AG04450 (cell line): Measurements from ENCODE around the gene RPH3AL. TPM values are rescaled to one million over a fixed set of nuclear protein-coding genes. Genes with fewer than 3 reads are reported as not detected.

Source experiments
- CTCF ChIA-PET: fragments of 300-600, 350-600 bp; formaldehyde crosslinking; extraction: SDS; loops from one replicate; lab custom pipeline; 2022; ENCODE audit warnings: antibody characterized with exemption, inconsistent platforms; lab: Charles Lee
- POLR2A ChIA-PET: fragments of 350-600 bp; formaldehyde crosslinking; extraction: SDS; loops from one replicate; lab custom pipeline; 2021; ENCODE audit warnings: antibody characterized with exemption, inconsistent platforms; lab: Yijun Ruan, JAX
- DNase-seq: peaks from one replicate; pipeline ENCODE4 v3.0.0-alpha.2; 2011; ENCODE audit warnings: low read depth, low spot score
- H3K27ac ChIP-seq: one replicate; pipeline ENCODE4 v1.5.1; 2012; ENCODE audit warnings: low read depth, low read length, control low read depth
- H3K27me3 ChIP-seq: one replicate; pipeline ENCODE4 v1.6.0; 2012; ENCODE audit warnings: low read length; ENCODE audit not compliant: control insufficient read depth, insufficient read depth
- H3K4me3 ChIP-seq: 2 replicates; pipeline ENCODE4 v1.5.1; 2011; ENCODE audit warnings: mild to moderate bottlenecking, low read depth, low read length, control low read depth
- H3K9me3 ChIP-seq: 2 replicates; pipeline ENCODE4 v1.5.1; 2012; ENCODE audit warnings: low read length; ENCODE audit not compliant: control insufficient read depth, insufficient read depth
- CTCF ChIP-seq: IDR thresholded peaks from 2 replicates; pipeline ENCODE4 v1.5.1; 2011; ENCODE audit warnings: low read depth, low read length, control low read depth, inconsistent platforms
- polyA minus RNA-seq: library from RNA; depleted of rRNA, polyadenylated mRNA; stranded (reverse); fragments of >200 nt; gene quantifications from 2 replicates; pipeline ENCODE4 v1.2.3, GENCODE V29; 2011; rRNA and poly(A)+ RNA removed
- polyA plus RNA-seq: library from polyadenylated mRNA; depleted of rRNA; stranded (reverse); fragments of >200 nt; gene quantifications from 2 replicates; pipeline ENCODE4 v1.2.3, GENCODE V29; 2011; rRNA removed

The RPH3AL gene
- 1.3 and 1.5 TPM in 2 replicates for polyA plus RNA-seq
- 0.46 and 1.8 TPM in 2 replicates for polyA minus RNA-seq

- DNase-seq, result no peak
- POLR2A ChIA-PET, result no interaction called here
- Histone ChIP-seq H3K9me3 (peaks cover 27% of the 10 kb centered on the region), H3K27ac (no peak within 1 kb of the TSS), H3K27me3 (peaks cover 2% of the 10 kb centered on the region), H3K4me3 (no peak within 1 kb of the TSS)
- CTCF ChIA-PET, result no interaction called here
- TF ChIP-seq CTCF, result no peak
Observed at GRCh38 chr17:352421-353212, at the start of gene RPH3AL. Gene RPH3AL, minus strand, starts transcription at chr17:352807. Its CDS starts 25,264 bp downstream, at chr17:327543.

- DNase-seq, result no peak
- no peak overlapping the region for H3K4me3 ChIP-seq
- H3K9me3 ChIP-seq, result no peaks in the 10 kb centered on the region
- POLR2A ChIA-PET, result no interaction called here
- no peak for TF ChIP-seq CTCF
- peaks cover 5% of the 10 kb centered on the region for H3K27me3 ChIP-seq
- CTCF ChIA-PET, result no interaction called here
- no peak overlapping the region for H3K27ac ChIP-seq
Observed at GRCh38 chr17:400257-400656, 47.6 kb upstream of the RPH3AL start.

DNA sequence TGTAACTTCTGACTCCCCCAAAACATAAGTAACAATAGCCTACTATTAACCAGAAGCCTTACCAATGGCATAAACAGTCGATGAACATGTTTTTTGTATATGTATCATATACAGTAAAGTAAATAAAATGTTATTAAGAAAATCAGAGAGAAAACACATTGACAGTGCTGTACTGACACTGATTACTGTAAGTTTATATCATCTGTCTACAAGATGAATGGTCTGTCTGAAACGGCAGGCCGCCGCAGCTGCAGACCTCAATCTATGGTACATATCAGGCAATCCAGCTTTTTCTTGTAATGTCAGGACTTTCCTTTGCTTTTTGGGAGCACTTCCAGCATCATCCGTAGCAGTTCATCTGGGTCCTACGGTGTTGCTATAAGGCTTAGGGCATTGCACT is 44.2 kb upstream of the RPH3AL start:
- Histone ChIP-seq H3K4me3 (no peak overlapping the region), H3K27me3 (peaks cover 10% of the 10 kb centered on the region), H3K9me3 (no peaks in the 10 kb centered on the region), H3K27ac (no peak overlapping the region)
- CTCF ChIA-PET, result no interaction called here
- DNase-seq, result no peak
- no peak for TF ChIP-seq CTCF
- POLR2A ChIA-PET, result interaction anchor here (0.7 kb wide), 1 partner anchor 87 kb away, joined by 9 read pairs; no protein-coding TSS in a partner anchor

GRCh38 chr17:395974-396373 is 43.4 kb upstream of the RPH3AL start:
- Histone ChIP-seq H3K27me3 (peaks cover 7% of the 10 kb centered on the region), H3K4me3 (no peak overlapping the region), H3K27ac (no peak overlapping the region), H3K9me3 (no peaks in the 10 kb centered on the region)
- ChIA-PET CTCF (interaction anchor here (0.7 kb wide), 1 partner anchor 9 kb away, joined by 3 read pairs; no protein-coding TSS in a partner anchor), POLR2A (interaction anchor here (0.7 kb wide), 1 partner anchor 86 kb away, joined by 9 read pairs; no protein-coding TSS in a partner anchor)
- DNase-seq, result no peak
- TF ChIP-seq CTCF, result no peak

- no peak overlapping the region for H3K27ac ChIP-seq
- H3K4me3 ChIP-seq, result no peak overlapping the region
- peaks cover 7% of the 10 kb centered on the region for H3K27me3 ChIP-seq
- no peak for DNase-seq
- ChIA-PET POLR2A (no interaction called here), CTCF (interaction anchor here (0.6 kb wide), 1 partner anchor 8 kb away, joined by 4 read pairs; no protein-coding TSS in a partner anchor)
- H3K9me3 ChIP-seq, result no peaks in the 10 kb centered on the region
- no peak for TF ChIP-seq CTCF
Observed at GRCh38 chr17:395179-395578, 42.6 kb upstream of the RPH3AL start.
